Measurements from ENCODE around the gene TTLL4. TPM values are rescaled to one million over a fixed set of nuclear protein-coding genes. Genes with fewer than 3 reads are reported as not detected.

TTLL4 gene
- total RNA-seq, 1 donor from 2014 or later: 47.3 TPM

DNA sequence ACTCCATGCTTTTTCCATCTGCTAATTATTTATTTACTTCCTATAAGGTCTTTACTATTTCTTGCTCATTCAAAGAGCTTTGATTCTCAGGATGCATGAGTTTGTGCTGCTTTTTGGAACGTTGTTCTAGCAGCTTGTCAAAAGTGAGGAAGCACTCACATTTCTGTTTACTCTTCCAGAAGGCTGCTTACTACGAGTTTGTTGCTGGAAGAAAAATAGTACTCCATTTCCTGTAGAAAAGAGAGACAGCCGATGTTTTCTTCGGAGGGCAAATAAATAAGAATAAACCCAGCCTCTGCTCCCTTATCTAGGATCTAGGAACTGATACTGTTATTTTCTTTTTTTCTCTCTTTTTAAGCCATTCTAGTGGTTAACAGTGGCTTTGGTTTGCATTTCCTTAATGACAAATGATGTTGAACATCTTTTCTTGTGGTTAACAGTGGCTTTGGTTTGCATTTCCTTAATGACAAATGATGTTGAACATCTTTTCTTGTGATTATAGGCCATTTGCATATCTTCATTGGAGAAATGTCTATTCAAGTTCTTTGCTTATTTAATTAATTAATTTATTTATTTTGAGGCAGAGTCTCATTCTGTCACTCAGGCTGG, 91.9 kb downstream of the TTLL4 start:
- TF ChIP-seq, protein P1, sequence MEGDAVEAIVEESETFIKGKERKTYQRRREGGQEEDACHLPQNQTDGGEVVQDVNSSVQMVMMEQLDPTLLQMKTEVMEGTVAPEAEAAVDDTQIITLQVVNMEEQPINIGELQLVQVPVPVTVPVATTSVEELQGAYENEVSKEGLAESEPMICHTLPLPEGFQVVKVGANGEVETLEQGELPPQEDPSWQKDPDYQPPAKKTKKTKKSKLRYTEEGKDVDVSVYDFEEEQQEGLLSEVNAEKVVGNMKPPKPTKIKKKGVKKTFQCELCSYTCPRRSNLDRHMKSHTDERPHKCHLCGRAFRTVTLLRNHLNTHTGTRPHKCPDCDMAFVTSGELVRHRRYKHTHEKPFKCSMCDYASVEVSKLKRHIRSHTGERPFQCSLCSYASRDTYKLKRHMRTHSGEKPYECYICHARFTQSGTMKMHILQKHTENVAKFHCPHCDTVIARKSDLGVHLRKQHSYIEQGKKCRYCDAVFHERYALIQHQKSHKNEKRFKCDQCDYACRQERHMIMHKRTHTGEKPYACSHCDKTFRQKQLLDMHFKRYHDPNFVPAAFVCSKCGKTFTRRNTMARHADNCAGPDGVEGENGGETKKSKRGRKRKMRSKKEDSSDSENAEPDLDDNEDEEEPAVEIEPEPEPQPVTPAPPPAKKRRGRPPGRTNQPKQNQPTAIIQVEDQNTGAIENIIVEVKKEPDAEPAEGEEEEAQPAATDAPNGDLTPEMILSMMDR (IDR thresholded peaks at IDR 0.05; ENCODE audit: unreplicated experiment): no peak

GRCh38 chr2:218804817-218805216, 94.2 kb downstream of the TTLL4 start:
- Mint-ChIP-seq H3K4me1 (ENCODE audit: unreplicated experiment) (peaks cover 10% of the 10 kb centered on the region), H3K4me3 (ENCODE audit: unreplicated experiment) (no peak overlapping the region), H3K27ac (ENCODE audit: unreplicated experiment) (no peak overlapping the region), H3K27me3 (ENCODE audit: unreplicated experiment) (no peaks in the 10 kb centered on the region), H3K36me3 (ENCODE audit: low read depth, unreplicated experiment) (no peaks in the 10 kb centered on the region), H3K9me3 (ENCODE audit: unreplicated experiment) (no peaks in the 10 kb centered on the region)
- TF ChIP-seq, protein P1 (IDR thresholded peaks at IDR 0.05; ENCODE audit: unreplicated experiment): no peak
- no peak for DNase-seq (ENCODE audit: low spot score)

More for the DNA sequence above, 91.9 kb downstream of the TTLL4 start:
- peaks cover 16% of the 10 kb centered on the region for H3K4me1 Mint-ChIP-seq (ENCODE audit: unreplicated experiment)
- H3K4me3 Mint-ChIP-seq (ENCODE audit: unreplicated experiment): no peak overlapping the region
- H3K9me3 Mint-ChIP-seq (ENCODE audit: unreplicated experiment): no peaks in the 10 kb centered on the region
- H3K36me3 Mint-ChIP-seq (ENCODE audit: low read depth, unreplicated experiment): no peaks in the 10 kb centered on the region
- no peak for DNase-seq (ENCODE audit: low spot score)
- no peaks in the 10 kb centered on the region for H3K27me3 Mint-ChIP-seq (ENCODE audit: unreplicated experiment)
- H3K27ac Mint-ChIP-seq (ENCODE audit: unreplicated experiment): no peak overlapping the region

Other genes with a start within 250 kb of the TTLL4 start
- 16.1 TPM for gene USP37, start 142.5 kb upstream of the TTLL4 start, total RNA-seq (ENCODE audit: unreplicated experiment)
- gene CNOT9, start 142.0 kb upstream of the TTLL4 start, total RNA-seq (ENCODE audit: unreplicated experiment): 56.1 TPM
- gene PLCD4, start 102.9 kb upstream of the TTLL4 start, total RNA-seq (ENCODE audit: unreplicated experiment): 90.2 TPM
- 26.6 TPM for gene ZNF142, start 51.2 kb upstream of the TTLL4 start, total RNA-seq (ENCODE audit: unreplicated experiment)
- gene BCS1L, start 51.2 kb upstream of the TTLL4 start, total RNA-seq (ENCODE audit: unreplicated experiment): 39.0 TPM
- 41.7 TPM for gene RNF25, start 38.8 kb upstream of the TTLL4 start, total RNA-seq (ENCODE audit: unreplicated experiment)
- gene STK36, start 38.7 kb upstream of the TTLL4 start, total RNA-seq (ENCODE audit: unreplicated experiment): 75.1 TPM
- gene CYP27A1, start 71.3 kb downstream of the TTLL4 start, total RNA-seq (ENCODE audit: unreplicated experiment): 9.0 TPM
- gene PRKAG3, start 121.0 kb downstream of the TTLL4 start, total RNA-seq (ENCODE audit: unreplicated experiment): not detected
- not detected for gene WNT6, start 149.0 kb downstream of the TTLL4 start, total RNA-seq (ENCODE audit: unreplicated experiment)
- gene WNT10A, start 170.0 kb downstream of the TTLL4 start, total RNA-seq (ENCODE audit: unreplicated experiment): not detected
- 0.13 TPM for gene CDK5R2, start 248.8 kb downstream of the TTLL4 start, total RNA-seq (ENCODE audit: unreplicated experiment)

All from endothelial cell (in vitro differentiated cells).